ENCODE measurements around the gene LRRC75A.
"Not testable (repeated sequence)": the region's sequence is repeated elsewhere in the genome, so short reads cannot be mapped to it uniquely, and the experiment has no call there.

Gene LRRC75A

GRCh38 chr17:16428098-16428882 lies 63.7 kb downstream of the LRRC75A start:
- DNase-seq: no peak

GRCh38 chr17:16427020-16427419 lies 65.0 kb downstream of the LRRC75A start:
- DNase-seq: no peak

GRCh38 chr17:16425698-16426659 lies 66.0 kb downstream of the LRRC75A start:
- DNase-seq: no peak

- DNase-seq: no peak
Measured at GRCh38 chr17:16425202-16425601, 66.8 kb downstream of the LRRC75A start.

GRCh38 chr17:16423226-16423872 lies 68.6 kb downstream of the LRRC75A start:
- DNase-seq: no peak

- no peak for DNase-seq
Measured at GRCh38 chr17:16422416-16422815, 69.6 kb downstream of the LRRC75A start.

GRCh38 chr17:16419929-16420271 lies 72.1 kb downstream of the LRRC75A start:
- DNase-seq: no peak

GRCh38 chr17:16419074-16419928 lies 72.7 kb downstream of the LRRC75A start:
- DNase-seq: peak in 1 of 2 experiments; percentile 16

- no peak for DNase-seq
Measured at GRCh38 chr17:16418685-16419068, 73.3 kb downstream of the LRRC75A start.

- peak in 1 of 2 experiments; percentile 47 for DNase-seq
Measured at GRCh38 chr17:16417896-16418684, 73.9 kb downstream of the LRRC75A start.

- DNase-seq: no peak
Measured at GRCh38 chr17:16417399-16417798, 74.6 kb downstream of the LRRC75A start.

GRCh38 chr17:16415031-16415924 lies 76.7 kb downstream of the LRRC75A start, which contains the start of gene TRPV2:
Gene TRPV2 (plus strand): TSS chr17:16415571. CDS start chr17:16417669, 2,098 bp downstream.
- no peak for DNase-seq

- peak in 1 of 2 experiments; percentile 47 for DNase-seq
Measured at GRCh38 chr17:16407911-16408588, 83.9 kb downstream of the LRRC75A start.

GRCh38 chr17:16406742-16407674 lies 85.0 kb downstream of the LRRC75A start:
- DNase-seq: no peak

GRCh38 chr17:16403847-16404246 lies 88.1 kb downstream of the LRRC75A start:
- DNase-seq: not testable (repeated sequence)

- DNase-seq: no peak
Measured at GRCh38 chr17:16398270-16399267, 93.4 kb downstream of the LRRC75A start.

GRCh38 chr17:16396693-16397092 lies 95.3 kb downstream of the LRRC75A start:
- not testable (repeated sequence) for DNase-seq
